ENCODE results near the gene KDM2A. TPM values are rescaled to one million over a fixed set of nuclear protein-coding genes. Genes with fewer than 3 reads are reported as not detected.

Gene KDM2A
- total RNA-seq (2014; rRNA removed; shearing (Covaris generic)) = 19.0 and 36.1 TPM in 2 replicates

DNA sequence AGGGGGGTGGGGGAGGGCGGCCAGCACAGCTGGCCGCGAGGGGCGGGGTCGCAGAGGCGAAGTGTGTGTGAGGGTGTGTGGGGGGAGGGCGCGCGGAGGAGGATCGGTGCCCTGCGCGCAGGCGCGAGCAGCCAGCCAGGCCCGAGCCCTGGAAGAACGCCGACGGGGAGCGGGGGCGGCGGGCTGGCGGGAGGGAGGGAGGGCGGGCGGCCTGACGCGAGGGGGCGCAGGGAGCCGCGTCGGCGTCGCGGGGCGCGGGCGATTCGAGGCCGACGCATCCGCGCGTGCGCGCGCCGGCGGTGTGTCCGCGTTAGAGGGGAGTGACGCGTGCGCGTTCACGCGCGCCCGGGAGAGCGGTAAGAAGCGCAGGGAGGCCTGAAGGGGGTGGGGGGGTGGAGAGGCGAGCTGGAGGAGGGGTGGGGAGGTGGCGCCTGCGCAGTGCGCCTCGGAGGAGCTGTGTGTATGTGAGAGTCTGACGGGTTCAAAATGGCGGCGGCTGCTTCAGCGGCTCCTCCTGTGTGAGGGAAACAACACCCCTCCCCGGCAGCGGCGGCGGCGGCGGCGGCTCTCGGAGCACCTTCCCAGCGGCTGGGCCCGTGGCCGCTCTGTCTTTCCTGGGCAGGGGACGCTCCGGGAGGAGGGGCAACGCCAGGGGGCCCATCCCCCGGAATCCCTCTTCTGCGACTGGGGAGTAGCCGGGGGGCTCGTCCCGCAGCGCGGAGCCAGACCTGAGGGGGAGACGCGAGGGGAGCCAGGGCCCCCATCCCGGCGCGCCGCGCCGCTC, at the start of gene KDM2A:
KDM2A (plus strand) TSS at position 463 of the 784 bp plus-strand sequence. CDS start 2,054 bp downstream, outside the sequence.
- DNase-seq (ENCODE audit: low read depth) = peak; percentile 96

- peak; percentile 62 for DNase-seq (ENCODE audit: low read depth)
Measured at GRCh38 chr11:67071420-67072284, 47.4 kb upstream of the KDM2A start.

DNA sequence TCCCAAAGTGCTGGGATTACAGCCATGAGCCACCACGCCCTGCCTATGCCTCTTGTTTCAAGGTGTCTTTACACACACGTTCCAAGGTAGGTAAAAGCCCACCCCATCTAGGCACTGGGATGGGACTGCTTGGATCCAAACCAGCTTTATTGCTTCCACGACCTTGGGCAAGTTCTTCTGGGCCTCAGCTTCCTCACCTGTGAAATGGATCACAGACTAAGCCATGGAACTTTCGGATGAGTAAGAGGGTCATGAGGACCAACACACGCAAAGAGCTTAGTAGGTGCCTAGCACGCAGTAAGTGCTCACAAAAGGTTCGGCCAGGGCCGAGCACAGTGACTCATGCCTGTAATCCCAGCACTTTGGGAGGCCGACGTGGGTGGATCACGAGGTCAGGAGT, 46.8 kb upstream of the KDM2A start:
- DNase-seq (ENCODE audit: low read depth) = no peak

DNA sequence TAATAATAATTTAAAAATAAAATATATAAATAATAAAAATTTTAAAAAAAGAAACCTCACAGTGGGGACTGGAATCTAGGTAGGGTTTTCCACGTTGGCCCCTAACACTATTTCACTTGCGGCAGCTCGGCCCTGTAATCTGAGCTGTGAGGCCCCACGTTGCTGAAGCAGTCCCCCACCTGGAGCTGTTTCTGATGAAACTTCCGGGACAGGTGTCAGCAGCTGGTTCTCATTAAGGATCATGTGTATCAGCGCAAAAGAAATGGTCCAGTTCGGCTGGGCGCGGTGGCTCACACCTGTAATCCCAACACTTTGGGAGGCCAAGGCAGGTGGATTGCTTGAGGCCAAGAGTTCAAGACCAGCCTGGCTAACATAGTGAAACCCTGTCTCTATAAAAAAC, 45.2 kb upstream of the KDM2A start:
- no peak for DNase-seq (ENCODE audit: low read depth)

GRCh38 chr11:67076202-67076601, 42.9 kb upstream of the KDM2A start:
- DNase-seq (ENCODE audit: low read depth) = no peak

DNA sequence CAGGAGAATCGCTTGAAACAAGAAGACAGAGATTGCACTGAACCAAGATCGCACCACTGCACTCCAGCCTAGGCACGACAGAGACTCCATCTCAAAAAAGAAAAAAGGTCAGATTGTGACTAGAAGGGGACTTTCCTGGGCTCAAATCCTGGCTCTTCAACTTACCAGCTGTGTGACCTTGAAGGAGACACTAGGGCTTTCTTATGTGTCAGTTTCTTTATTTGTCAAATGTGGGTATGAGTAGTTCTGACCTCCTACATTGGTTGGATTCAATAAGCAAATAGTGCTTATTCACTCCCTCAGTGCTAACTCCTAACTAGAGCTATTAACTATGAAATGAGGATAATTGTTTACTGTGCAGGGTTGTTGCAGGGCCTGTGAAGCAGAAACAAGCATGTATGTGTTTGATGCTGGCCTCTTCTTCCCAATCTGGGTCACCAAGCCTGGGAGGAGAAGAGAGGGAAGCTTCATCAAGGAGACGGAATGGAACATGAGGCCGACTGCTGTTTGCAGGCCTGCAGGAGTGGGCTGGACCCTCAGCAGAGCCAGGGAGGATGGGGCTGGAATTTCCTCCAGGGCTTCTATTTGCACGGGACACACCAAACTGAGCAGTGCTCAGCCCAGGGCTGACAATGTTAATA, 39.9 kb upstream of the KDM2A start:
- no peak for DNase-seq (ENCODE audit: low read depth)

DNA sequence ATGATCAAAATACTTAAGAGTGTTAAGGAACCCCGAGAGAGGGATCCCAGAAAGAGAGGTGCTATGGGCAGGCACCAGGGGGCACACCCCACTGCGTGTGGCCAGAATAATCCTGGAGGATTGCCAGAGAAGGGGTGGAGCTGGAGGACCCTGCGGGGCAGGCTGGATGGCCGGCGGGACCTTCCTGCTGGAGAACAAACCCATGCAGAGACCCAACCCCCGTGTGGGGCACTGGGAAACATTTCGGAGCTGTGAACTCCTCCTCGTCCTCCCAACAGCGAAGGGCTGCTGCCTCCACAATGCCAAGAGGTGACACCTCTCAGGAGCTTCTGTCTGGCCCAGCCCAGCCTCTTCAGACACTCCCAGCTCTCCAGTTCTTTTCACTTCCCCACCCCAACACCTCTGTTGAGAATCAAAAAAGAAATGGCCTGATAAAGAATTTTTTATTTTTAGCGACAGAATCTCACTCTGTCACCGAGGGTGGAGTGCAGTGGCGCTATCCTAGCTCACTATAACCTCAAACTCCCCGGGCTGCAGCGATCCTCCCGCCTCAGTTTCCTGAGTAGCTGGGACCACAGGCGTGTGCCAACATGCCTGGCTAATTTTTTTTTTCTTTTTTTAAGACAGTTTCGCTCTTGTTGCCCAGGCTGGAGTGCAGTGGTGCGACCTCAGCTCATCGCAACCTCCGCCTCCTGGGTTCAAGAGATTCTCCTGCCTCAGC, 36.8 kb upstream of the KDM2A start:
- DNase-seq (ENCODE audit: low read depth) = no peak

DNA sequence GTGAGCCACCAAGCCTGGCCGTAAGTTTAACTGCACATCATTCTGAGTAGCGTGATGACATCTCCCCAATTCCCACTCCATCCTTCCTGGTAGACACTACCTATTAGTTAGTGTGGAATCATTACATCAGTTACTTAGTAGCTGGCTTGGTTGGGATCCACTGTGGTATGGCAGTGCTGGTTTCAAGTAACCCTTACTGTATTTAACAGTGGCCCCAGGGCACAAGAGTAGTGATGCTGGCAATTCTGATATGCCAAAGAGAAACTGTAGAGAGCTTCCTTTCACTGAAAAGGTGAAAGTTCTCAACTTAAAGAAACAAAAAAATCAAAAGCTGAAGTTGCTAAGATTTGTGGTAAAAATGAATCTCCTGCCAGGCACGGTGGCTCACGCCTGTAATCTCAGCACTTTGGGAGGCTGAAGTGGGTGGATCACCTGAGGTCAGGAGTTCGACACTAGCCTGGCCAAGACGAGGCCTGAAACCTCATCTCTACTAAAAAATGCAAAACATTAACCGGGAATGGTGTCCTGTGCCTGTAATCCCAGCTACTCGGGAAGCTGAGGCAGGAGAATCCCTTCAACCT, 35.2 kb upstream of the KDM2A start:
- DNase-seq (ENCODE audit: low read depth) = peak; percentile 63

DNA sequence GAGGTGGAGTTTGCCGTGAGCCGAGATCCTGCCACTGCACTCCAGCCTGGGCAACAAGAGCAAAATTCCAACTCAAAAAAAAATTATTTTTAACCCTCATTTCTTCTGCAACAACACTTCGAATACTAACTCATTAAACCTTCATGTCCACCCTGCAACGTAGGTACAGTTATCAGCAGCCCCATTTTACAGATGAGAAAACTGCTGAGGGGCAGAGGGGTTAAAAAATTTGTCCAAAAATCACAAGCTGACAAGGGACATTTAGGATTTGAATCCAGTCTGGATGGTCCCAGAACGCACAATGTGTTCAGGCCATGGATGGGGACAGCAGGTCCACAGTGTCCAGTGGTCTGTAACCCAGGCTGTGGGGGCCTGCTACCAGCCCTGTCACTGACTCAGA, 33.4 kb upstream of the KDM2A start:
- DNase-seq (ENCODE audit: low read depth) = no peak

GRCh38 chr11:67090717-67091116, 28.3 kb upstream of the KDM2A start:
- DNase-seq (ENCODE audit: low read depth) = no peak

DNA sequence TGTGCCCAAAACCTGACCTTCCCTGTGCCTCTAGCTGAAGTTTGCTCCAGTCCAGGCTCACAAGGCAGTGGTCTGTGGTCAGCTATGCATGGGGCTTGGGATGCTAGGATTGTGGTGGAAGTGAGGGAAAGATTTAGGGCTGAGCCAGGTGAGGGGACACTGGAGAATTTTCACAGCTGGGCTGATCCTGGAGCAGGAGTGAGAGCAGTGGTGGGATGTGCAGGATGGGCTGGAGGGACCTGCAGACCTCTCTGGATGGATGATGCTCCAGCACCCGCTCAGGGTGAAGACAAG, 23.9 kb upstream of the KDM2A start:
- DNase-seq (ENCODE audit: low read depth) = no peak

DNA sequence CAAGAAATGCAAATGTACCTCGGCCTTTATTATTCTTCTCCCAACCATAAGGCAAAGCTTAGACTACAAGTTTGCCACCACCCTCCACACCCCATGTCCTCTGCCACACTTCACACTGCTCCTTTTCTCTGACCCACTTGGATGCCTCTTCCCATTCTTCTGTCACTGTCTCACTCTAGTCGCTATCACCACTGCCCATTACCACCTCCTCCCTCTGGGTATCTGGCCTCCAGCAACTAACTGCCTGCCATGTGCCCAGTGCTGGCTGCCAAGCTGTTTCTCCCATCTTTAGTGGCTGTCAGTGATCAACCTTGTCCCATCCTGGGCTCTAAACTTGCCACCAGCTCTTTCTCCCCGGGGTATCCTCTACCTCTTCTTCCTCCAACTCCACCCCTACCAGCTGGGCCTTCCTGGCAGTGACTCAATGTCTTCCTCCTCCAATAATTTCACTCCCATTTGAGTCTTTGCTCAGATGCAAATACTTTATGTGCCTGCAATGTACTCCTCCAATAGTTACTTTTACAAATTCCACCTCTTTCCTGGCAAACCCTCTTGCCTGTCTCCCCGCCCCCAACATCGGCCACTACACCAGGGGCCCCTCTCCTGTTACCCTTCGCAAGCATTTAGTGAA, 20.1 kb upstream of the KDM2A start:
- DNase-seq (ENCODE audit: low read depth) = no peak

GRCh38 chr11:67099831-67100324, 19.2 kb upstream of the KDM2A start:
- DNase-seq (ENCODE audit: low read depth) = no peak

DNA sequence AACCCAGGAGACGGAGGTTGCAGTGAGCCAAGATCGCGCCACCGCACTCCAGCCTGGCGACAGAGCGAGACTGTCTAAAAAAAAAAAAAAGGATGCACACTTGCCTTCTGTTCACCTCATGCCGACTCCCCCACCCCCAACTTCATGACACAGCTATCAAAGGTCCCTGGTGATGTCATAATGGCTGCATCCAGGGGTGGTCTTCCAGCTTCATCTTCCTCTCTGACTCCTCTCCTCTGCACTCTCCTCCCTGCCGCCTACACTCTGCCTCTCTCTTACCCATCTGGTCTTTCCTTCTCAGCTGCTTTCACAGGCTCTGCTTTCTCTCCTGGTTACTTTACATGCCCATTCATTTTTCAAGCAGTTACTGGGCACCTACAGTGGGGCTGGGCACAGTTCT, 16.4 kb upstream of the KDM2A start:
- no peak for DNase-seq (ENCODE audit: low read depth)

- no peak for DNase-seq (ENCODE audit: low read depth)
Measured at GRCh38 chr11:67105964-67106363, 13.1 kb upstream of the KDM2A start.

DNA sequence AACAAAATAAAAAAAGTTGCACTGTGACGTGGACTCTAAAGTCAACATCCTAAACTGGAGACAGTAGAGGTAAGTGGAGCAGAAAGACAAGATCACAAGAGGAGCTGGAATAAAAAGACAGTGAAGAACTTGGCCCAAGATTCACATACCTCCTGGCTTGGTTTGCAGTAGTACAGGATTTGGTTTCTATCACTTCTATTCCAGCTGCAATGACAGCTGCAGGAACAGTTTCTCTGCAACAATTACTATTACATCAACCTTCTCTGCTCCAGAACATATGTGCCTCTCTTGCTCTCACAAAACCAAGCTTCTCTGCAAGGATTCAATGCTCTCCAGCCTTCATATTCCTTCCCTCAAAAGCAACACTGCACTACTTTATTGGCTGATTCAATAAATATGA, 7.8 kb upstream of the KDM2A start:
- no peak for DNase-seq (ENCODE audit: low read depth)

- DNase-seq (ENCODE audit: low read depth) = no peak
Measured at GRCh38 chr11:67113231-67113721, 5.8 kb upstream of the KDM2A start.

GRCh38 chr11:67114275-67114896, 4.7 kb upstream of the KDM2A start:
- no peak for DNase-seq (ENCODE audit: low read depth)

DNA sequence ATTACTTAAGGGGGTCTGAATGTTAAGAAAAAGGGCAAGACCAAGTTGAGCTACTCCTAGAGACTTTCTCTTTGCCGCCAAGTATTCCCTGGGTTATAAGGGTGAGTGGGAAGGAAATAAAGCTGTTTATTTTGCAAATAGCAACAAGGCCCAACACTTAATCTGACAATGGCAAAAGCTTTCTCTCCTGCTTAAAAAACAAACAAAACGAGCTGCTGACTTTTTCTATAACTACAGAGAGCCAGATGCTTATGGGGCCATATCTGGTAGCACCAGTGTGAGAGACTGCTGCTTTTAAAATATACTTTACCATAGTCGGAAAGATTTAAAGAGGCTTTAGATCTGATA, 2.3 kb upstream of the KDM2A start:
- no peak for DNase-seq (ENCODE audit: low read depth)

GRCh38 chr11:67117176-67117575, 1.9 kb upstream of the KDM2A start:
- DNase-seq (ENCODE audit: low read depth) = no peak
